HAP-1 (cell line): ENCODE data around the gene CACNA1A.
"Not testable (repeated sequence)": the region's sequence is repeated elsewhere in the genome, so short reads cannot be mapped to it uniquely, and the experiment has no call there.

Experiments
- DNase-seq, 2 experiments: peaks; one replicate each; pipeline ENCODE4 v3.0.0-alpha.2; 2016 to 2020; ENCODE audit warnings: low spot score in 2 of 2
- H3K27me3 ChIP-seq: fragments of 250-450 bp; sonication (Bioruptor Pico); 2 replicates; pipeline ENCODE4 v1.5.1; 2020; ENCODE audit warnings: low read depth, mild to moderate bottlenecking, moderate library complexity
- H3K36me3 ChIP-seq: fragments of 250-450 bp; sonication (Bioruptor Pico); replicated peaks from 2 replicates; pipeline ENCODE4 v1.5.1; 2020; ENCODE audit warnings: mild to moderate bottlenecking
- H3K4me1 ChIP-seq: fragments of 250-450 bp; sonication (Bioruptor Pico); 2 replicates; pipeline ENCODE4 v1.5.1; 2020; ENCODE audit warnings: mild to moderate bottlenecking
- H3K4me3 ChIP-seq: fragments of 250-450 bp; sonication (Bioruptor Pico); 2 replicates; pipeline ENCODE4 v1.5.1; 2020; ENCODE audit warnings: mild to moderate bottlenecking, moderate library complexity
- H3K9me3 ChIP-seq: fragments of 250-450 bp; sonication (Bioruptor Pico); 2 replicates; pipeline ENCODE4 v1.5.1; 2020; ENCODE audit warnings: mild to moderate bottlenecking, moderate library complexity
- in situ Hi-C: fragments of 300-500 bp; cut with MboI; formaldehyde crosslinking; loops from 3 replicates; pipeline ENCODE4 v1.14.3; 2020; ENCODE audit warnings: low sequenced_read_pairs, inconsistent platforms, mixed read lengths

Gene CACNA1A

DNA sequence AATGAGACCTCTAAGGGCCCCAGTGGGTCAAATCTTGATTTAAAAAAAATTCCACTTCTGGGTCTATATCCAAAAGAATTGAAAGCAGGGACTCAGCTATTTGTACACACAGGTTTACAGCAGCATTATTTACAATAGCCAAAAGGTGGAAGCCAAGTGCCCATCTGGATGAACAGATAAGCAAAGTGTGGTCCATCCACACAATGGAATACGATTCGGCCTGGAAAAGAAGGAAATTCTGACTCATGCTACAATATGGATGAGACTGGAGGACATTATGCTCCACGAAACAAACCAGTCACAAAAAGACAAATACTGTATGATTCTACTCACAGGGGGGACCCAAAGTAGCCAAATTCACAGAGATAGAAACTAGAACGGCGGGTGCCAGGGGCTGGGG lies 76.7 kb downstream of the CACNA1A start:
- H3K27me3 ChIP-seq = no peaks in the 10 kb centered on the region
- no peak overlapping the region for H3K4me3 ChIP-seq
- no peaks in the 10 kb centered on the region for H3K4me1 ChIP-seq
- no peaks in the 10 kb centered on the region for H3K36me3 ChIP-seq
- in situ Hi-C loops = no loop called here
- H3K9me3 ChIP-seq = no peaks in the 10 kb centered on the region
- no peak for DNase-seq

DNA sequence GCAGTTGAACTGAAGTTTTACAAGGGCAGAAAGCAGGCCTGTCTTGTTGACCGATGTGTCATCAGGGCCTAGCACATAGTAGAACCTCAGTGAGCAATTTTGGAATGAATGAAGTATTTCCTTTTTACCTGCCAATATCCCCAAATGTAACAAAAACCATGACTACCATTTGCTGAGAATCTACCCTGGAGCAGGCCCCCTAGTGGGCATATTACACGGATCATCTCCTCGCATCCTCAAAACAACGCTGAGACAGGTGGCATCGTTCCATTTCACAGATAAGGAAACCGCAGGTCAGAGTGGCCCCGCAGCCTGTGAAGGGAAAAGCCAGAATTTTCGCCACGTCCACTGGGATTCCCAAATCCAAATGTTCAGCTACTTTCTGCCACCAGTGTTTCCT lies 77.9 kb downstream of the CACNA1A start:
- H3K4me1 ChIP-seq = no peaks in the 10 kb centered on the region
- H3K27me3 ChIP-seq = no peaks in the 10 kb centered on the region
- no peaks in the 10 kb centered on the region for H3K36me3 ChIP-seq
- DNase-seq = peak in 1 of 2 experiments; percentile 29
- H3K9me3 ChIP-seq = no peaks in the 10 kb centered on the region
- in situ Hi-C loops = no loop called here
- no peak overlapping the region for H3K4me3 ChIP-seq

DNA sequence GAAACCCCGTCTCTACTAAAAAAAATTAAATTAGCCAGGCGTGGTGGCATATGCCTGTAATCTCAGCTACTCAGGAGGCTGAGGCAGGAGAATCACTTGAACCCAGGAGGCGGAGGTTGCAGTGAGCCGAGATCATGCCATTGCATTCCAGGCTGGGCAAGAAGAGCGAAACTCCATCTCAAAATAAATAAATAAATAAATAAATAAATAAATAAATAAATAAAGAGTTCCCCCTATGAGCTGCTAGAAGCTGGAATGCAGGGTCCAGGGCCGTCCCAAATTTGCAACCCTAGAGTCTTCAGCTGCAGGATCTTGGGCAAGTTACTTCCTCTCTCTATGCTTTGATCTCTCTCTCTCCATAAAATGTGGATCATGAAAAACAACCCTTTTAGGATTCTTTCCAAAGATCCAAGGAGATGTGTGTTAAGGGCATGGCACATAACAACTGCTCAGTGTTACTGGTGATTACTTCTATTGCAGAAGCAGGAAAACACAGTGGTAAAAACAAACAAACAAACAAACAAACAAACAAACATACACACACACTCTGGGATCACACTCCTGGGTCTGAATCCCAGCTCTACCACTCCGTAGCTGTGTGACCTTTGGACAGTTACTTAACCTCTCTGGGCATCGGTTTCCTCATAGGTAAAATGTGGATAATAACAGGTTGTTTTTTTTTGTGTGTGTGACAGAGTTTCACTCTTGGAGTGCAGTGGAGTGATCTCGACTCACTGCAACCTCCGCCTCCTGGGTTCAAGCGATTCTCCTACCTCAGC lies 78.8 kb downstream of the CACNA1A start:
- H3K36me3 ChIP-seq = no peaks in the 10 kb centered on the region
- DNase-seq = no peak
- in situ Hi-C loops = no loop called here
- no peaks in the 10 kb centered on the region for H3K9me3 ChIP-seq
- no peaks in the 10 kb centered on the region for H3K4me1 ChIP-seq
- no peaks in the 10 kb centered on the region for H3K27me3 ChIP-seq
- no peak overlapping the region for H3K4me3 ChIP-seq

DNA sequence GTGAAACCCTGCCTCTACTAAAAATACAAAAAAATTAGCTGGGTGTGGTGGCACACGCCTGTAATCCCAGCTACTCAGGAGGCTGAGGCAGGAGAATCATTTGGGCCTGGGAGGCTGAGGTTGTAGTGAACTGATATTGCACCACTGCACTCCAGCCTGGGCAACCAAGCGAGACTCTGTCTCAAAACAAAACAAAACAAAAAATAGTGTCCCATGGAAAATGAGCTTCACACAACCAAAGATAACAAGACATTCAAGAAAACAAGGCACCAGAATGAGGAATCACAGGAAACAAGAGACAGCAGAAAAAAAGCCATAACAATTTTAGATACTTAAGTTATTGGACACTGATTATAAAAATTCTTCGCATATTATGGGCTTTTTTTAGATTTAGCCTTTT lies 80.4 kb downstream of the CACNA1A start:
- H3K36me3 ChIP-seq, H3K9me3 ChIP-seq, H3K4me1 ChIP-seq, H3K4me3 ChIP-seq, DNase-seq, H3K27me3 ChIP-seq, in situ Hi-C loops: not testable (repeated sequence)

DNA sequence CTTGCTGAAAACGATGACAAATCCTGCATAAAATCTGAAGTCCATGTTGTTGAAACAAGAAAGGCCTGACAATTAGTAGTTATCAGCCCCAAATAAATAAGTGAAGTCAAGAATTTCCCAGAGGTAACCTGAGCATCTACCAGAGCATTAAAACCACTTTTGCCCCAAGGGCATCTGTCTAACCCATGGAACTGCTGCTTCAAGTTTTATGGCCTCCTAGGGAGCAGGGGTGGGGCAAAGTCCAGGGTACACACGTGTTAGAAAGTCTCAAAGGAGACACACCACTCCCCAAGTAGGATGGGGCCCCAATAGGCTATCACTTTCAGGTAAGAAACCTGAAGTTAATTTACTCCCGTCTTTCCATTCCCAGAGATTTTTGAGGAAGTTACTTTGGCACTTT lies 81.1 kb downstream of the CACNA1A start:
- Histone ChIP-seq H3K27me3 (no peaks in the 10 kb centered on the region), H3K9me3 (no peaks in the 10 kb centered on the region), H3K36me3 (no peaks in the 10 kb centered on the region), H3K4me3 (no peak overlapping the region), H3K4me1 (no peaks in the 10 kb centered on the region)
- DNase-seq = no peak
- in situ Hi-C loops = no loop called here

DNA sequence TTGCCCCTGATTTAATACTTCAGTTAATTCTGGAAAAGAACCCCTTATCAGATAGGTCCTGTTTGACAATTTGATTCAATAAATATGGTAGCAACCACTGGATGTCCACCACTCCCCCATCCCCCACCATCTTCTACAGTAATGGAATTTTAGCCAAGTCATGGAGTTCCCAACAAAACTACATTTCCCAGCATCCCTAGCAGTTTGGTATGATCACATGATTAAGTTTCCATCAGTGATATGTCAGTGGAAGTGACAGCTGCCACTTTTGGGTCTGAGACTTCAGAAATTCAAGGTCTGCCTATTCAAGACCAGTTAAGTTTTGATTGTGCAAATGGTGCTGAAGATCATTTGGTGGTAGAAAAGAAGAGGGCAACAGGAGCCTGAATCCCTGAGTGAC lies 85.5 kb downstream of the CACNA1A start:
- no peaks in the 10 kb centered on the region for H3K9me3 ChIP-seq
- no peaks in the 10 kb centered on the region for H3K4me1 ChIP-seq
- no peaks in the 10 kb centered on the region for H3K27me3 ChIP-seq
- H3K36me3 ChIP-seq = no peaks in the 10 kb centered on the region
- H3K4me3 ChIP-seq = no peak overlapping the region
- in situ Hi-C loops = no loop called here
- no peak for DNase-seq

DNA sequence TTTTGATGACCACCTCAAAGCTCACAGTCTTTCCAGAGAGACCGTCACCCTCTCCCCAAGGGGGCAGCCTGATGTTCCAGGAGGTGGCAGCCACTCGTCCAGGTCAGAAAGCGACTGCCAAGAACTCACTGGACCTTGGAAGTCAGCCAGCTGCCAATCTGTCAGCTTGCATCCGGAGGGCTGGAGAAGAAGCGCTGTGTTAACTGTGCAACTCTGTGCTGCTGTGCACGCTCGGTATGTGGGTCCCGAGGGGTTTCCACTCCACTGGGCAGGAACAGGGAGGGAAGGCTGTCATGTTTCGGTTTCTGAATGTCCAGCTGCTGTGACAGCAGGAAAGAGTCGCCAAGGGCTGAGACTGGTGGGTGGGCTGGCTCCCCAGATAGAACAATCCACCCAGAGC lies 89.2 kb downstream of the CACNA1A start:
- H3K4me3 ChIP-seq = no peak overlapping the region
- no peaks in the 10 kb centered on the region for H3K9me3 ChIP-seq
- H3K36me3 ChIP-seq = no peaks in the 10 kb centered on the region
- in situ Hi-C loops = no loop called here
- DNase-seq = no peak
- no peaks in the 10 kb centered on the region for H3K27me3 ChIP-seq
- H3K4me1 ChIP-seq = no peaks in the 10 kb centered on the region

DNA sequence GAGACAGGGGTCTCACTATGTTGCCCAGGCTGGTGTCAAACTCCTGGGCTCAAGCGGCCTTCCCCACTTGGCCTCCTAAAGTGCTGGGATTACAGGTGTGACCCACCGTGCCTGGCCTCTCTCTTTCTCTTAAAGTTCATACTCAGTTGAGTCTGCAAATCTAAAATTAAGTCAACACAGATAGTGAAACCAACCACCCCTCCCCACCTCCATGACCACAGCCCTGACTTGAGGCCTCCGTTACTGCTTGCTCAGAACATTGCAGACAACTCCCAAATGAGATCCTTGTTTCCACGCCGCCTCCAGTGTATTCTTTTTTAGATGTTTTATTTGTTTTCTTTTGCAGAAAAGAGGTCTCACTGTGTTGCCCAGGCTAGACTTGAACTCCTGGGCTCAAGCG lies 94.4 kb downstream of the CACNA1A start:
- Histone ChIP-seq H3K4me3 (no peak overlapping the region), H3K4me1 (no peaks in the 10 kb centered on the region), H3K36me3 (no peaks in the 10 kb centered on the region), H3K27me3 (no peaks in the 10 kb centered on the region), H3K9me3 (no peaks in the 10 kb centered on the region)
- no peak for DNase-seq
- in situ Hi-C loops = no loop called here

DNA sequence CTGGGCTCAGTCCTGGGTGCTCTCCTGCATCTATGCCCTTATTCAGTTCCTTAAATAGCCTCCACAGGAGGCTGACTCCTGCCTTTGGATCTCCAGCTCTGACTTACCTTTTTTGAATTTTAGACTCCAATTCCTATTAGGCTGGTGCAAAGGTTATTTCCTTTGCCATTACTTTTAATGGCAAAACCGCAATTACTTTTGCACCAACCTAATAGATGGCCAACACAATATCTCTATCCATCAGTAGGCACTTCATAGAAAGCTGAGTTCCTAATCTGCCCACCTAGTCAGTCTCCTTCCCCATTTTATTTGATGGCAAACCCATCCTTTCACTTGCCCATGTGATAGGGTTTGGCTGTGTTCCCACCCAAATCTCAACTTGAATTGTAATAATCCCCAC lies 95.3 kb downstream of the CACNA1A start:
- in situ Hi-C loops = no loop called here

DNA sequence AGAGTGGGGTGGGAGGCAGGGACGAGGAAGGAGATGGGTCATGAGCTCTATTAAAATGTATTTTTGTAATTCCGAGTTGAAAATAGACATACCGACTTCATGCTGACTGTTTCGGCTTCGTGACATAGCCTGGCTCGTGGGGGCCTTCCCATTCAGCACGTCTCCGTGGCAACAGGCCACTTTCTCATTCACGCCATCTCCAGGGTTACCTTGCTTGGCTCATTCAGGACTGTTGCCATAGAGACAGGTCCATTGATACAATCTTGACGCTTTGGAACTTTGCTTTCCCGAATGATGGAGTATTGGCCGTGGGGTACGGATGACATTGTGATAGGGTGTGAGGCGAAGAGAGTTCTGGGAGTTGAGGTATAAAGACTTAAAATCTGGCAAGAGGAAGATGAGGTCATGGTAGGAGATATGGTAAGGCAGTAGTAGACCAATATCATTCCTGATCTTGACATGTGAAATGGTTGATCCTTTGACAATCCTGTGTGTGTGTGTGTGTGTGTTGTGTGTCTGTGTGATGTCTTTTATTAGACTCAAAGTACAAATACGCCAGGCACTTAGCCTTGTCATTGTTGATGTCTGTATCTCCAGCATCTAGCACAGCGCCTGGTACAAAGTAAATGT lies 97.3 kb downstream of the CACNA1A start:
- H3K27me3 ChIP-seq = no peaks in the 10 kb centered on the region
- no peak for DNase-seq
- in situ Hi-C loops = no loop called here

More for the DNA sequence above, 95.3 kb downstream of the CACNA1A start:
- Histone ChIP-seq H3K4me1 (no peaks in the 10 kb centered on the region), H3K27me3 (no peaks in the 10 kb centered on the region), H3K9me3 (no peaks in the 10 kb centered on the region), H3K4me3 (no peak overlapping the region), H3K36me3 (no peaks in the 10 kb centered on the region)
- no peak for DNase-seq

DNA sequence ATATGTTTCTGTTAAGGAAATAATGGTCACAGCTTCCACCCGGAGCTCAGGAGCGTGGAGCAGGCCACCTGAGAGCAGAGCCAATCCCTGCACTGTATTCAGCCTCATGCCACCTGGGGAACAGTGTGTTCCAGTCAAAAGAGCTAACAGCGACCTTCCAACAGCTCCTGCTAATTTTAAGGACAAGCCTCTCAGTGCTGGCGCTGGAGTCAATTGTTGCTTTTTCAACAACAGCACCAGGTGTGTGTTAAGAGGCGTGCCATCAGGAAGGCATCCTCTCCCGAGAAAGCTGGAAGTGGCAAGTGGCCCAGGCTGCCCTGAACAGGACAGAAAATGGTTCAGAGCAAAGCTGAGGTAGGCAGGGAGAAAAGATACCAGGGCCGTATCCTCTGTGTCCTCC lies 102.0 kb downstream of the CACNA1A start:
- no peaks in the 10 kb centered on the region for H3K4me1 ChIP-seq
- DNase-seq = no peak
- in situ Hi-C loops = no loop called here
- H3K9me3 ChIP-seq = no peaks in the 10 kb centered on the region
- H3K36me3 ChIP-seq = no peaks in the 10 kb centered on the region
- no peaks in the 10 kb centered on the region for H3K27me3 ChIP-seq
- H3K4me3 ChIP-seq = no peak overlapping the region

More for the DNA sequence above, 97.3 kb downstream of the CACNA1A start:
- Histone ChIP-seq H3K4me1 (no peaks in the 10 kb centered on the region), H3K9me3 (no peaks in the 10 kb centered on the region), H3K36me3 (no peaks in the 10 kb centered on the region), H3K4me3 (no peak overlapping the region)

DNA sequence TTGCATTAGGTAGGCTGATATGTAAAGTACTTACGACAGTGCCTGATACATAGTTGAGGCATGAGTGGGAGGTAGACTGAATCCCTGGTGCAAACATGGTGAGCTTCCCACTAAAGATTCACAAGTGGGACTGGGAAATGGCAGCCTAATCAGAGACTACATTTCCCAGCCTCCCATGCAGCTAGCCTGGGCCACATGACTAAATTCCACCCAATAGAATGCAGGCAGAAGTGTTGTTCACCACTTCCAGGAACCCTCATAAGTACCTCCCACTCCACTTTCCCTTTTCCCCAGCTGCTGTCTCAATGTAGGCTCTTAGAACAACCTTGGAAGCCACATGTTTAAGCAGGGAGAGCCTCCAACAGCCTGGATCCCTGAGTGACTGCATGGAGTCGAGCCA lies 104.9 kb downstream of the CACNA1A start:
- in situ Hi-C loops = no loop called here
- no peaks in the 10 kb centered on the region for H3K4me1 ChIP-seq
- no peak overlapping the region for H3K4me3 ChIP-seq
- no peaks in the 10 kb centered on the region for H3K27me3 ChIP-seq
- DNase-seq = no peak
- H3K36me3 ChIP-seq = no peaks in the 10 kb centered on the region
- H3K9me3 ChIP-seq = no peaks in the 10 kb centered on the region

DNA sequence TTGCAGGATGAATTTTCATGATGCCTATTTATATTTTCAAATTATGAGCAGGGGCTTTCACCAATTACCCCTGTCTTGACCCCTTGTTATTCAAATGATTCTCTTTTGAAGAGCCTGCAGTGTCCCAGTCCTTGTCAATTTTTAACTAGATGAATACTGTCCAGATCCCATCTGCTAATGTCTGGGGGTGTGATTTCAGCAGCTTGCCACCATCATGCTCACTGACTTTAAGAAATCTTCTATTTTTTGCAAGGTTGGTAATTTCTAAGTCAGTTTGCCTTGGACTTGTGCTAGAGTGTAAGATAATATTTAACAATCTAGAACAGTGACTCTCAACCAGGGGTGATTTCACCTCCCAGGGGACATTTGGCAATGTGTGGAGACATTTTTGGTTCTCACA lies 106.0 kb downstream of the CACNA1A start:
- DNase-seq = no peak
- no peak overlapping the region for H3K4me3 ChIP-seq
- H3K27me3 ChIP-seq = no peaks in the 10 kb centered on the region
- H3K4me1 ChIP-seq = no peaks in the 10 kb centered on the region
- H3K36me3 ChIP-seq = no peaks in the 10 kb centered on the region
- H3K9me3 ChIP-seq = no peaks in the 10 kb centered on the region
- in situ Hi-C loops = no loop called here

DNA sequence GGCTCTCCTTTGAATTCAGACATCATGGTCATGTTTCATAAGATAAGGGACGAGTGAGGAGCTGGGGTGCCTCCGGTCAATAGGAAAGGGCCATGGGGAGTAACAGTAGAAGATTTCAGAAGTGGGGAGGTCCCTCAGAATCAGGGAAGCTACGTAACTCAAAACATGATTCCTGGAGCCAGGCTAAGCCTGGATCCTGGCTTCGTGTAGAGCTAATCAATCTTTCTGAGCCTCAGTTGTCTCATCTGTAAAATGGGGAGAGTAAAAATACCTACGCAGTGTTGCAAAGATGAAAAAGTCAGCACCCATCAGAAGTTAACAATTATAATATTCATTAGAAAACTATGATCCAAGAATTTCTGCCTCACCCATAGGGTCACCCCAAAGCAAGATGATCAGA lies 106.5 kb downstream of the CACNA1A start:
- in situ Hi-C loops = no loop called here
- H3K4me3 ChIP-seq = no peak overlapping the region
- no peaks in the 10 kb centered on the region for H3K27me3 ChIP-seq
- no peaks in the 10 kb centered on the region for H3K36me3 ChIP-seq
- H3K9me3 ChIP-seq = no peaks in the 10 kb centered on the region
- H3K4me1 ChIP-seq = no peaks in the 10 kb centered on the region
- no peak for DNase-seq
